ENCODE data around the gene SLC38A5.

SLC38A5 gene

GRCh38 chrX:48466696-48467095 lies 3.4 kb downstream of the SLC38A5 start:
- H3K4me3 ChIP-seq (ENCODE audit: low read depth, low read length) = 0 out of 2 replicates have a peak overlapping the region, but pooled peaks have one; percentile 85
- peak; percentile 32 for DNase-seq (ENCODE audit: low read depth)
- TF ChIP-seq CTCF (IDR thresholded peaks at IDR 0.05; ENCODE audit: insufficient read depth, low read depth, low read length, missing control alignments) = peak; percentile 38

- no peak for TF ChIP-seq CTCF (IDR thresholded peaks at IDR 0.05; ENCODE audit: insufficient read depth, low read depth, low read length, missing control alignments)
- H3K4me3 ChIP-seq (ENCODE audit: low read depth, low read length) = no peak overlapping the region
- no peak for DNase-seq (ENCODE audit: low read depth)
These were observed 4.6 kb downstream of the SLC38A5 start for GRCh38 chrX:48465336-48465933.

GRCh38 chrX:48461830-48462229 lies 8.2 kb downstream of the SLC38A5 start:
- DNase-seq (ENCODE audit: low read depth) = peak; percentile 16
- no peak for TF ChIP-seq CTCF (IDR thresholded peaks at IDR 0.05; ENCODE audit: insufficient read depth, low read depth, low read length, missing control alignments)
- H3K4me3 ChIP-seq (ENCODE audit: low read depth, low read length) = no peak overlapping the region

- DNase-seq (ENCODE audit: low read depth) = no peak
- TF ChIP-seq CTCF (IDR thresholded peaks at IDR 0.05; ENCODE audit: insufficient read depth, low read depth, low read length, missing control alignments) = no peak
- H3K4me3 ChIP-seq (ENCODE audit: low read depth, low read length) = no peak overlapping the region
These were observed 9.5 kb downstream of the SLC38A5 start for GRCh38 chrX:48460606-48461005.

- no peak for TF ChIP-seq CTCF (IDR thresholded peaks at IDR 0.05; ENCODE audit: insufficient read depth, low read depth, low read length, missing control alignments)
- no peak for DNase-seq (ENCODE audit: low read depth)
- no peak overlapping the region for H3K4me3 ChIP-seq (ENCODE audit: low read depth, low read length)
These were observed 10.0 kb downstream of the SLC38A5 start for GRCh38 chrX:48460031-48460430.

GRCh38 chrX:48459483-48459882 lies 10.6 kb downstream of the SLC38A5 start:
- no peak overlapping the region for H3K4me3 ChIP-seq (ENCODE audit: low read depth, low read length)
- DNase-seq (ENCODE audit: low read depth) = no peak
- TF ChIP-seq CTCF (IDR thresholded peaks at IDR 0.05; ENCODE audit: insufficient read depth, low read depth, low read length, missing control alignments) = no peak

GRCh38 chrX:48458711-48459110 lies 11.3 kb downstream of the SLC38A5 start:
- no peak for DNase-seq (ENCODE audit: low read depth)
- TF ChIP-seq CTCF (IDR thresholded peaks at IDR 0.05; ENCODE audit: insufficient read depth, low read depth, low read length, missing control alignments) = no peak

More at GRCh38 chrX:48458711-48459110, 11.3 kb downstream of the SLC38A5 start:
- H3K4me3 ChIP-seq (ENCODE audit: low read depth, low read length) = no peak overlapping the region

Measured in GM12865 (cell line).